Activated T-cell treated with anti-CD3 and anti-CD28 coated beads, Interleukin-2, amount 50 U/mL, for 1 hour (primary cell): ENCODE data around the gene TNNI3.
"Not testable (repeated sequence)": the region's sequence is repeated elsewhere in the genome, so short reads cannot be mapped to it uniquely, and the experiment has no call there.

ENCODE experiments used
- DNase-seq: peaks from one replicate; pipeline ENCODE4 v3.0.0-alpha.2; 2020

Gene TNNI3

DNA sequence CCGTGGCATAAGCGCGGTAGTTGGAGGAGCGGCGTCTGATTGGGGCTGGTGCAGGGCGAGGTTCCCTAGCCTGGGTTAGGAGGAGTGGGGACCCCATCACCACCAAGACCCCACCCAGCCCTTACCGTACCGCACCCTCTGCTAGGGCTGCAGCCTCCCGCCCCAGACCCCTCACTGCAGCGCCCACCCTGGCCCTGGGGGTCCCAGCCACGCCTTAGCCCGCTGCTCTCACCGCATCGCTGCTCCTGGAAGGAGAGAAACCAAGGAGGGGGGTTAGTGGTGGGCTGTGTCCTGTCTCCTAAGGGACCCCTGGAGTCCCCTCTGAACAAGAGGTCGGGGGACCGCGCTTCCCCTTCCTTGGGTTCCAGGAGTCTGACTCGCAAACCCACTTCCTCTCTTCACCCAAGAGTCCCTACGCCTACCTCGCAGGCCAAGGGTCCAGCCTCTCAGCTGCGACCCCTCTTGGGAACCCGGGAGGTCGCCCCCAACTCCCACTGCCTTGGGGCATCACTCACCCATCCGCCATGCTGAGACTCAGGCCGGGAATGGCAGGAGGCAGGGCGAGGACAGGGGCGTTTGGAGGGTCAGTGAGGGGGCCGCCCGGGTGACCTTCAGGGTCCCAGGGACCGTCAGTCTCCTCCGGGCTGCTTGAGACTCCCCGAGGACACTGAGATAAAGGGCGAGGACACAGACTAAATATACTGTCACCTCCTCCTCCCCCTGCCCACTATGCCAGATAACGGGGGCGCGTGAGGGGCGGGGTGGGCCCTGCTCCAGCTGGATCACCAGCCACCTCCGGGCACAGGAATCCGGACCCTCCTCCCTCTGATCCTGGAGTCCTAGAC, at the start of gene TNNI3:
Gene TNNI3, minus strand, starts transcription at position 669 of the 845 bp plus-strand sequence. Its CDS starts 143 bp downstream, at position 526.
- DNase-seq: no peak

- no peak for DNase-seq
Measured at GRCh38 chr19:55206664-55207500, 49.4 kb upstream of the TNNI3 start.

DNA sequence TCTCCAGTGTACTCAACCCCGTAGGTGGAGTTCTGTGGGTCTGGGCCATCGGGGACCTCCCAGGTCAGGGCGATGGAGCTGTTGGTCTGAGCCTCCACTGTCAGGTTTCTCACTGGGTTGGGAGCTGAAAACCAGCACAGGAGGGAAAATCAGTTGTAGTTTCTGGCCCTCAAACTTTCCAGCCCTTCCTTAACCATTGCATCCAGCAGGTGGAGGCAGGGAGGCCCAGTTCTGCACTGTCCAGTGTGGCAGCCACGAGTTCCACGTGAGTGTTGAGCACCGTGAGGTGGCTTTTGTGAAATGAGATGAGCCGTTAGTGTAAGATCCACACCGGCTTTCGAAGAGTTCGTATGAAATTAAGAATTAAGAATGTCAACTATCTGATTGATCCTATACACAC, 44.7 kb upstream of the TNNI3 start:
- DNase-seq: not testable (repeated sequence)

- DNase-seq: no peak
Measured at GRCh38 chr19:55199620-55200204, 42.2 kb upstream of the TNNI3 start.

GRCh38 chr19:55198651-55199050, 41.1 kb upstream of the TNNI3 start:
- DNase-seq: no peak

GRCh38 chr19:55197528-55197927, 40.0 kb upstream of the TNNI3 start:
- DNase-seq: no peak

DNA sequence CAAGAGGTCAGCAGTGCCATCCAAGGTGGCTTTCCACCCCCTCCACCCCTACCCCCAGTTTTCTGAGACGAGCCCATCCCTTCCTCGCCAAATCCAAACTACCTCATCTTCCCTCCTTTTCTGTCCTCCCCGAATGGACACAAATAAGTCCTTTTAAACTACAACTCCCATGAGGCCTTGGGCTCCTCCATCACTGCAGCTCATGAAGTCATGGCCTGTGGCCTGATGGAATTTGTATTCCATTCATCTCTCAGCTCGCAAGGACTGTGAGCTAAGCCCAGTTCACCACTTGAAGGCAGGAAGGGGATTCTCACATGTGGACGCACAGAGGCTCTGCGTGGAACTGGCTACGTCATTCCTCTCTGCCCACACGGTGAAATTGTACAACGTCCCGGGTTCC, 39.3 kb upstream of the TNNI3 start:
- no peak for DNase-seq

- no peak for DNase-seq
Measured at GRCh38 chr19:55193481-55193880, 35.9 kb upstream of the TNNI3 start.

- no peak for DNase-seq
Measured at GRCh38 chr19:55189403-55189835, 31.9 kb upstream of the TNNI3 start.

DNA sequence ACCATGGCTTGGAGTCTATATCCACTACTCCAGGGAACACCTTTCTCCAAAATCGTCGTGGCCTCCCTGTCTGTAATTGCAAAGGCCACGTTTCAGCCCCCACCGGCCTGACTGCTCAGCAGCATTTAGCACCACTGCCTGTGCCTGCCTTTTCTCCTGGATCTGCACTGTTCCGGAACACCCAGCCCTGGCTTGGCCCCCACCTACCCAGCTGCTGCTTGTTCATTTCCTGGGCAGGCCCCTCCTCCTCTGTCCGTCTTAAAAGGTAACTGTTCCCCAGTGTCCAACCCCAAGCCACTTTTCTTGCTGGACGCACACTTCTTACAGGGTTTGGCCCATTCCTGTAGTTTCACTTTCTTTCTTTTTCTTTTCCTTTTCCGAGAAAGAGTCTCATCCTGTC, 31.1 kb upstream of the TNNI3 start:
- no peak for DNase-seq

DNA sequence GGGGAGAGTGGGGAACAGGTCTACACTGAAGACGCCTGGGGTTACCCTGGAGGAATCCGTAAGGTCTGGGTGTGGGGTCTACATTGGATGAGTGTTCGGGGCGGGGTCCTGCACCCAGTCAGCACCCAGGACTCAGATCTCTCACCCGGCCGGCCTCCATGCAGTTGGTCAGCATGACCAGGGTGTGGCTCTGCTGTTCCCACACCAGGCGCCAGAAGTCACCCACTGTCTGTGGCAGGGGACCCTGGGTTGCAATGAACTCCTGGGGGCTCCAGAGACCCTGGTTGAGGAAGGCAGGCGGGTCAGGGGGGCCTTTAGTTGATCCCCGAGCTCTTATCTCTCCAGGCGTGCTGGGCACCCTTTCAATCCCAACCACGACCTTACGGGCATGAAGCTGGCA, 28.5 kb upstream of the TNNI3 start:
- no peak for DNase-seq

- DNase-seq: no peak
Measured at GRCh38 chr19:55181740-55182139, 24.2 kb upstream of the TNNI3 start.

DNA sequence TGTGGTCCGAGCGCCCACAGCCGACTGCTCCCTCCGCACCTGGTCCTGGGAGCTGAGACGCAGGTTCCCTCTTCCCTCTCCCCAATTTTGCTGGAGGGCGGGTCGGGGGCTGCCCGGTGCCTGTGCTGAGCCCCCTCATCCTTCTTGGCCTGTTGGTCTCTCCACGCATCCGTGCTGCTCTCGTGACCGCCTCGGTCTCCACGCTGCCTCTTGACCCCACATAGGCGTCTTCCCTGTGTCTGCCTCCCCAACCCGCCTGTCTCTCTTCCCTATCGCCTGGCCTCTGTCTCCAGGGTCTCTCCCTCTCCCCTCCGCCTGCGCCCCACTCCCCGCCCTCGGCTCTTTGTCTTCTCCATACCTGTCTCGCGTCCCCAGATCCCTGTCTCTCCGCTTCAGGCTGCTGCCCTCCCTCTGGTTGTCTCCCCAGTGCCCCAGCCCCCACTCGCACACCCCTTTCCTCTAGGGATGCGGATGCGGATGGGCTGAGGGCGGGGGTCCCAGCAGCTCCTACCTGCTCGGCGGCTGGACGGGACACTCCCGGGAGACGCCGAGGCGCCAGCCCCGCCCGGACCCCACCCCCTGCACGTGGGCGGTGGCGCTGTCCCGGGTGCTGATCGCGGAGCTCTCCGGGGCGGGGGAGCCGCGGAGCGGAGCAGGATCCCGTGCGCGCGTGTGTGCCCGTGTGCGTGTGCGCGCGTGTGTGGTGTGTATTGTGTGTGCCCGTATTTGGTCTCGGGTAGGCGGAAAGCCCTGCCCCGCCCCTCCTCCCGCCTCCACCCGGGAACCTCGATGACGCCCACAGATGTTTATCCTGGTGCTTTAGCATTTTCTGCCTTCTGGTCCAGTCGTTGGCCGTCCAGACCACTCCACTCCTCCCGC, 22.3 kb upstream of the TNNI3 start, which contains the start of gene SYT5:
Gene SYT5, minus strand, starts transcription at position 684 of the 879 bp plus-strand sequence. CDS start 1,248 bp downstream, outside the sequence.
- peak; percentile 74 for DNase-seq

GRCh38 chr19:55178781-55179599, 21.5 kb upstream of the TNNI3 start:
- DNase-seq: peak; percentile 97

GRCh38 chr19:55176076-55176475, 18.5 kb upstream of the TNNI3 start:
- no peak for DNase-seq

DNA sequence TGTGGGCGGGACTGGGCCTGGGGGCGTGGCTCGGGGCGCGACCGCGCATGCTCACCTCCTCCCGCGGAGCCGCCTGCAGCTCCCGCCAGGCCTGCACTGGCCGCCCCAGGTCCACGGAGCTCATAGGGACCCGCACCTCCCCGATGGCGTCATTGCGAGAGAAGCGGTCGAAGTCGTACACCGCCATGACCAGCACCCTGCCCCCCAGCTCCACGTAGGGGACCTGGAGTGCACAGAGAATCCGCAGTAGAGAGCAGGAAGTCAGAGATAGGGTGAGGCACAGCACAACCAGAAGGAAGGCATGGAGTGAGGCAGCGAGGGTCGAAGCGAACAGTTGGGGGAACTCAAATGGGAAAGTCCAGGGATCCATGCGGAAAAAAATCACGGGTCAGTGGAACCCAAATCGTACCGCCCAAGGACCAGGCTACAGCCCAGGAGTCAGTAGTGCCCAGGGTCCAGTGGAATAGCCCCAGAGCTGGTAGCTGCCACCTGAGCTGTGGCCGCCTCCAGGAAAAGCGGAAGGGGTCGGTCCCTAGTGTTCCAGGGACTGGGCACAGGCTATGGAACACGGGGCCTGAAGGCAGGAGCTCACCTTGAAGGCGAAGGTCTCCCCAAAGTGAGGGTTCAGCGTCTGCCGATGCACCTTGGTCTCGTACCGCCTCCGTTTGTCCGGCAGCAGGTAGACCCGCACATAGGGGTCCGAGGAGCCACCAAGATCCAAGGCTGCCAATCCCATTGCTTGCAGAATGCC, 17.8 kb upstream of the TNNI3 start:
- DNase-seq: no peak

DNA sequence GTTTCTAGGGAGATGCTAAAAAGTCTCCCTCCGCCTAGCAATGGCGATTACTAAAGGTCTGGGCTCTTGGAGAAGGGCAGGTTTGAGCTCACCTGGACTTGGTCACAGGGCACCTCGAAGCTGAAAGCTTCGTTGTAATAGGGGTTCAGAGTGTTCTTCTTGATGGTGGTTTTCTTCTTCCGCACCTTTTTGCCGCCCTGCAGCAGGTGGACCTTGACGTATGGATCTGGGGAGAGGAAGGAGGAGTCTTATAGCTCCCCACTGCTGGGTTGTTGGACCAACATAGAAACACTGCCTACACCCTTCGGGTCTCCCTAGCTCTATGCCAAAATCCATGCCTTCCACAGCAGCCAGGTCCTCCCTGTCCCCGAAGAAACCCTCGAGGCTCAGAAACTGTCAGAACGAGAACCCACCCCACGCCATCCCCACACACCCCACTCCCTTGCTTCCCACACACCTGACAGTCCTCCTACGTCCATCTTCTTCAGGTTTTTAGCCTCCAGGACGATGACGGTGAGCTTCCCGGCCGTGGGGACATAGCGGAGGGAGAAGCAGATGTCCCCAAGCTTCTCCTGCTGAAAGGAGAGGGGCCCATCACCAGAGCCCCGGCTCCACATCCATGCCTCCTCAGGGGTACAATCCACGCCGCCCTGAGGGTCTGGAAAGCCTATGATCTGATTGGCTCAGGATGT, 17.0 kb upstream of the TNNI3 start:
- no peak for DNase-seq

GRCh38 chr19:55173714-55174409, 16.3 kb upstream of the TNNI3 start:
- DNase-seq: peak; percentile 37

DNA sequence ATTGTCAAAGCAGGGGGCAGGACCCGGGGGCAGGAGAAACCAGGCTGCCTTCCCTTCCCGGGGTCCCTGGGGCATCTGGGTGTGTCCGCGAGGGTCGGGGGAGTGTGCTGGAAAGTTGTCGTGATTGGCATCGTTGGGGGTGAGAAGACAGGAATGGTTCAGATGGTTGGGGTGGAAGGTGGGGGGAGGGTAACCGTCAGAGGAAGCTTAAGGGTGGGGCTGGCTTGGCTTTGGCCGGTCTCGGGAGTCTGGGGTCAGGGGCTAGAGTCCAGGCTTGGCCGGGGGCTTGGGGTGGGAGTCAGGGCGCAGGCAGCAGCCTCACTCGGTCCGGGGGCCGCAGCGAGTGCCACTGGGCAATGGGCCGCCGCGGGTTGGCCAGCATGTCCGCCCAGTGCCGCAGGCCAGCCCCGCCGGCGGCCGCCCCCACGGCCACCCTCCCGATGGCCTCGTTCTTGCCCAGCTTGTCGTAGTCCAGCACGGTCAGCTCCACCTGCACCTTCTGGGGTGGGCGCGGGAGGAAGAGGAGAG, 15.7 kb upstream of the TNNI3 start:
- no peak for DNase-seq
